Germinal center (tissue), 1 donor: ENCODE measurements around the gene GDNF.
"Not testable (repeated sequence)": the region's sequence is repeated elsewhere in the genome, so short reads cannot be mapped to it uniquely, and the experiment has no call there.

ENCODE experiments used
- DNase-seq: peaks from one replicate; pipeline ENCODE4 v3.0.0; 2012; ENCODE audit warnings: mixed read lengths, low spot score

The GDNF gene

GRCh38 chr5:37815913-37816312 is 23.9 kb downstream of the GDNF start:
- no peak for DNase-seq

GRCh38 chr5:37814699-37815098 is 25.1 kb downstream of the GDNF start:
- no peak for DNase-seq

GRCh38 chr5:37812365-37812764 is 27.5 kb downstream of the GDNF start:
- DNase-seq = no peak

GRCh38 chr5:37811866-37812265 is 28.0 kb downstream of the GDNF start:
- DNase-seq = no peak

GRCh38 chr5:37810311-37810710 is 29.5 kb downstream of the GDNF start:
- no peak for DNase-seq

GRCh38 chr5:37808945-37809344 is 30.9 kb downstream of the GDNF start:
- DNase-seq = no peak

GRCh38 chr5:37807621-37808301 is 32.1 kb downstream of the GDNF start:
- DNase-seq = no peak

- no peak for DNase-seq
These were observed 32.8 kb downstream of the GDNF start for GRCh38 chr5:37807015-37807414.

- DNase-seq = no peak
These were observed 33.4 kb downstream of the GDNF start for GRCh38 chr5:37806476-37806875.

- no peak for DNase-seq
These were observed 33.8 kb downstream of the GDNF start for GRCh38 chr5:37806016-37806415.

- DNase-seq = no peak
These were observed 35.4 kb downstream of the GDNF start for GRCh38 chr5:37804401-37804800.

GRCh38 chr5:37803487-37803886 is 36.4 kb downstream of the GDNF start:
- DNase-seq = no peak

- DNase-seq = no peak
These were observed 38.3 kb downstream of the GDNF start for GRCh38 chr5:37801521-37801920.

- no peak for DNase-seq
These were observed 39.9 kb downstream of the GDNF start for GRCh38 chr5:37799865-37800421.

GRCh38 chr5:37796435-37796834 is 43.4 kb downstream of the GDNF start:
- DNase-seq = not testable (repeated sequence)

- DNase-seq = not testable (repeated sequence)
These were observed 44.5 kb downstream of the GDNF start for GRCh38 chr5:37795292-37795691.

- no peak for DNase-seq
These were observed 46.7 kb downstream of the GDNF start for GRCh38 chr5:37792975-37793631.

- DNase-seq = no peak
These were observed 48.5 kb downstream of the GDNF start for GRCh38 chr5:37791321-37791720.

GRCh38 chr5:37789991-37790390 is 49.9 kb downstream of the GDNF start:
- no peak for DNase-seq

GRCh38 chr5:37787742-37788141 is 52.1 kb downstream of the GDNF start:
- DNase-seq = no peak

GRCh38 chr5:37786862-37787519 is 52.9 kb downstream of the GDNF start:
- no peak for DNase-seq

GRCh38 chr5:37786416-37786815 is 53.4 kb downstream of the GDNF start:
- DNase-seq = no peak

GRCh38 chr5:37781409-37781808 is 58.4 kb downstream of the GDNF start:
- not testable (repeated sequence) for DNase-seq
